GM12878 (cell line): ENCODE results near the gene TRABD2B. TPM values are rescaled to one million over a fixed set of nuclear protein-coding genes. Genes with fewer than 3 reads are reported as not detected.

Experiments
- ATAC-seq: fragments of 200-7000 bp; cut with Tn5 transposase; 3 replicates; pipeline ENCODE4 v1.9.1; 2020; ENCODE audit warnings: mild to moderate bottlenecking, moderate library complexity
- BruUV-seq: library from RNA; stranded (reverse); fragments of 400-500 nt; replicated peaks from 2 replicates; lab custom pipeline; 2021; lab: Mats Ljungman, UMichigan
- CTCF ChIA-PET: fragments of 300-600 bp; sonication (Branson Sonifier 250); formaldehyde crosslinking; extraction: SDS; loops from one replicate; lab custom pipeline; 2021; ENCODE audit warnings: inconsistent platforms; lab: Yijun Ruan, JAX
- POLR2A ChIA-PET: fragments of 350-600 bp; formaldehyde crosslinking; extraction: SDS; loops from one replicate; lab custom pipeline; 2021; ENCODE audit warnings: inconsistent platforms; lab: Charles Lee
- RAD21 ChIA-PET: fragments of 300-600 bp; sonication (Branson Sonifier 250); formaldehyde crosslinking; loops from one replicate; lab custom pipeline; 2023; ENCODE audit warnings: antibody characterized with exemption; ENCODE audit not compliant: unreplicated experiment; lab: Charles Lee
- SMC1A ChIA-PET: fragments of 300-600 bp; sonication (Branson Sonifier 250); formaldehyde crosslinking; loops from one replicate; lab custom pipeline; 2023; ENCODE audit not compliant: unreplicated experiment, uncharacterized antibody; lab: Charles Lee
- DNase-seq: peaks from one replicate; pipeline ENCODE4 v3.0.0-alpha.2; 2011; ENCODE audit warnings: low read depth, low spot score
- FAIRE-seq: peaks from 3 replicates; lab custom pipeline; 2011; peaks lifted over from hg19 to GRCh38; lab: Jason Lieb, UNC
- H2AFZ ChIP-seq: 2 replicates; pipeline ENCODE4 v1.6.0; 2011; ENCODE audit warnings: low read depth, low read length, control low read depth; ENCODE audit not compliant: control insufficient read depth
- H3K27ac ChIP-seq: 2 replicates; pipeline ENCODE4 v1.5.1; 2011; ENCODE audit warnings: control low read depth; ENCODE audit not compliant: control insufficient read depth, insufficient read depth
- H3K27me3 ChIP-seq, 2 experiments: replicated peaks in 1 of 2; 2 replicates each; pipeline versions ENCODE4 v1.6.0 to v1.6.1; 2011; ENCODE audit warnings: low read length in 1 of 2; ENCODE audit not compliant: control insufficient read depth in 2 of 2, insufficient read depth in 2 of 2
- H3K36me3 ChIP-seq, 2 experiments: 2 replicates each; pipeline ENCODE4 v1.5.1; 2011; ENCODE audit warnings: low read length in 1 of 2; ENCODE audit not compliant: control insufficient read depth in 2 of 2, insufficient read depth in 2 of 2
- H3K4me1 ChIP-seq: 2 replicates; pipeline ENCODE4 v1.6.1; 2011; ENCODE audit warnings: mild to moderate bottlenecking, low read length, moderate library complexity, mixed read lengths; ENCODE audit not compliant: control insufficient read depth, insufficient read depth
- H3K4me2 ChIP-seq: 2 replicates; pipeline ENCODE4 v1.6.0; 2011; ENCODE audit warnings: control low read depth; ENCODE audit not compliant: control insufficient read depth, insufficient read depth
- H3K4me3 ChIP-seq: fragments of 200-600 bp; sonication (generic); 2 replicates; pipeline ENCODE4 v1.5.1; 2016
- H3K79me2 ChIP-seq: 2 replicates; pipeline ENCODE4 v1.6.0; 2011; ENCODE audit warnings: low read length; ENCODE audit not compliant: control insufficient read depth, insufficient read depth
- H3K9ac ChIP-seq: 2 replicates; pipeline ENCODE4 v1.8.0; 2011; ENCODE audit warnings: low read length, control low read depth, mixed read lengths; ENCODE audit not compliant: control insufficient read depth, insufficient read depth
- H3K9me3 ChIP-seq: replicated peaks from 3 replicates; pipeline ENCODE4 v1.5.1; 2011; ENCODE audit warnings: mild to moderate bottlenecking, low read length; ENCODE audit not compliant: control insufficient read depth, insufficient read depth
- H4K20me1 ChIP-seq: 2 replicates; pipeline ENCODE4 v1.6.0; 2011; ENCODE audit not compliant: control insufficient read depth, insufficient read depth
- BHLHE40 ChIP-seq, 2 experiments: fragments of 450-650 bp in 1 of 2; IDR thresholded peaks; 2 replicates each; pipeline ENCODE4 v1.6.1; 2011 to 2017; ENCODE audit warnings: low read depth in 2 of 2, borderline replicate concordance in 1 of 2, improper control_type of control experiment in 1 of 2, low read length in 1 of 2, mild to moderate bottlenecking in 1 of 2
- BRCA1 ChIP-seq: IDR thresholded peaks from 2 replicates; pipeline ENCODE4 v1.6.1; 2011; ENCODE audit warnings: low read depth, low read length, improper control_type of control experiment
- CBFB ChIP-seq: IDR thresholded peaks from 2 replicates; pipeline ENCODE4 v1.6.1; 2016; ENCODE audit warnings: antibody characterized with exemption, low read depth
- CREB1 ChIP-seq: IDR thresholded peaks from 2 replicates; pipeline ENCODE4 v1.6.1; 2012; ENCODE audit warnings: low read depth, mild to moderate bottlenecking, inconsistent platforms
- ELK1 ChIP-seq: IDR thresholded peaks from 2 replicates; pipeline ENCODE4 v1.6.1; 2012; ENCODE audit warnings: low read depth, low read length, improper control_type of control experiment
- EP300 ChIP-seq, 2 experiments: fragments of 150-350 bp in 1 of 2; IDR thresholded peaks; 2 replicates each; pipeline ENCODE4 v1.6.1; 2011 to 2012; ENCODE audit warnings: low read depth in 2 of 2, low read length in 2 of 2, borderline replicate concordance in 1 of 2, improper control_type of control experiment in 1 of 2, inconsistent platforms in 1 of 2; ENCODE audit not compliant: control insufficient read depth in 1 of 2
- ESRRA ChIP-seq: IDR thresholded peaks from 2 replicates; pipeline ENCODE4 v1.6.1; 2012; ENCODE audit warnings: mild to moderate bottlenecking, low read length, improper control_type of control experiment
- FOXM1 ChIP-seq: IDR thresholded peaks from 2 replicates; pipeline ENCODE4 v1.6.1; 2012; ENCODE audit warnings: low read depth, mild to moderate bottlenecking, inconsistent platforms, low read length, moderate library complexity
- KLF5 ChIP-seq: fragments of 450-650 bp; IDR thresholded peaks from 2 replicates; pipeline ENCODE4 v1.6.1; 2014; ENCODE audit warnings: mild to moderate bottlenecking; ENCODE audit not compliant: partially characterized antibody
- MLLT1 ChIP-seq: fragments of 450-650 bp; IDR thresholded peaks from 2 replicates; pipeline ENCODE4 v1.6.1; 2016; ENCODE audit warnings: mild to moderate bottlenecking
- MYC ChIP-seq: IDR thresholded peaks from 2 replicates; pipeline ENCODE4 v1.6.1; 2011; ENCODE audit warnings: mild to moderate bottlenecking, low read length, moderate library complexity, inconsistent platforms; ENCODE audit not compliant: insufficient read depth, insufficient replicate concordance, insufficient read length, severe bottlenecking
- NR2C2 ChIP-seq: IDR thresholded peaks from 2 replicates; pipeline ENCODE4 v1.6.1; 2011; ENCODE audit warnings: borderline replicate concordance, low read depth; ENCODE audit not compliant: control insufficient read depth, insufficient read length
- PML ChIP-seq: IDR thresholded peaks from 2 replicates; pipeline ENCODE4 v1.6.1; 2012; ENCODE audit warnings: low read length, inconsistent platforms
- RUNX3 ChIP-seq: IDR thresholded peaks from 2 replicates; pipeline ENCODE4 v1.6.1; 2012; ENCODE audit warnings: low read length, inconsistent platforms
- ZNF207 ChIP-seq: fragments of 450-650 bp; IDR thresholded peaks from 2 replicates; pipeline ENCODE4 v1.6.1; 2014; ENCODE audit warnings: antibody characterized with exemption, mild to moderate bottlenecking, borderline replicate concordance
- ZSCAN29 ChIP-seq: fragments of 450-650 bp; IDR thresholded peaks from 2 replicates; pipeline ENCODE4 v1.6.1; 2017; ENCODE audit warnings: mild to moderate bottlenecking, moderate library complexity
- WGBS: methylation state at CpG from one replicate; pipeline ENCODE4 v1.1.6; 2016; ENCODE audit warnings: low lambda C conversion rate; ENCODE audit not compliant: insufficient replicate concordance, insufficient coverage; ENCODE audit errors: missing lambda C conversion rate; 5-methylcytosine and 5-hydroxymethylcytosine counted together
- in situ Hi-C: fragments of 300-500 bp; cut with MboI; formaldehyde crosslinking; loops from 9 replicates; pipeline ENCODE4 v1.14.3; 2018; ENCODE audit warnings: mixed read lengths
- intact Hi-C: fragments of 100-400 bp; cut with micrococcal nuclease; formaldehyde crosslinking; loops from one replicate; pipeline ENCODE4 v1.14.2; 2022; ENCODE audit not compliant: unreplicated experiment
- polyA plus RNA-seq, 11 experiments: library from polyadenylated mRNA; depleted of rRNA in 4 of 11; unstranded in 6 of 11; stranded (reverse) in 5 of 11; fragments of >200 nt; fragmentation: Nextera tagmentation in 4 of 11; fragmentation: Illumina TruSeq in 1 of 11; extraction: Ambion mirVana in 4 of 11; extraction: Trizol in 1 of 11; gene quantifications; 1 replicate in 1 of 11; 2 replicates in 10 of 11; pipeline versions ENCODE4 v1.2.1 to v1.2.3, GENCODE V29; 2011 to 2016; ENCODE audit warnings: inconsistent platforms in 2 of 11, missing spikeins in 2 of 11, low read depth in 1 of 11
- total RNA-seq, 4 experiments: library from RNA; depleted of rRNA in 3 of 4; stranded (reverse); fragments of >200 nt in 3 of 4; fragmentation: Illumina TruSeq in 1 of 4; extraction: Trizol in 1 of 4; gene quantifications; 2 replicates each; pipeline versions ENCODE4 v1.2.1 to v1.2.3, GENCODE V29; 2013 to 2021

Gene TRABD2B
- total and polyA plus RNA-seq, 10 of the 15 experiments (the other 5 are each of a cell fraction or from before 2014, with no cell fraction given): not detected

GRCh38 chr1:48013270-48013669 is 16.1 kb upstream of the TRABD2B start:
- ATAC-seq (no peak), FAIRE-seq (no peak), DNase-seq (no peak)
- Histone ChIP-seq H3K9me3 (no peaks in the 10 kb centered on the region), H4K20me1 (no peaks in the 10 kb centered on the region), H3K4me3 (no peak overlapping the region), H3K36me3 (no peaks in the 10 kb centered on the region), H3K27ac (no peak overlapping the region), H3K9ac (no peak overlapping the region), H3K27me3 (no peaks in the 10 kb centered on the region; a peak in 3 of 4 replicates), H3K79me2 (no peaks in the 10 kb centered on the region), H2AFZ (no peak overlapping the region), H3K4me1 (no peaks in the 10 kb centered on the region), H3K4me2 (no peak overlapping the region)
- CTCF ChIA-PET: no interaction called here
- RAD21 ChIA-PET: no interaction called here
- TF ChIP-seq ESRRA (no peak), KLF5 (no peak), MYC (no peak), BRCA1 (no peak), EP300 (IDR thresholded peaks at IDR 0.05; ENCODE audit: borderline replicate concordance in 1 of 2, control insufficient read depth in 1 of 2, low read depth in 2 of 2, low read length in 2 of 2) (no peak), BHLHE40 (IDR thresholded peaks at IDR 0.05; ENCODE audit: borderline replicate concordance in 1 of 2, low read depth in 2 of 2, low read length in 1 of 2) (no peak), ZNF207 (no peak)
- POLR2A ChIA-PET: no interaction called here
- in situ Hi-C loops: no loop called here
- no TSS peak for BruUV-seq
- SMC1A ChIA-PET: no interaction called here
- intact Hi-C loops: no loop called here

GRCh38 chr1:48007047-48007446 is 9.9 kb upstream of the TRABD2B start:
- H3K4me2 ChIP-seq: no peak overlapping the region
- H3K9ac ChIP-seq: no peak overlapping the region
- WGBS: 0% methylated on average over 2 of the region's 2 CpGs
- H3K36me3 ChIP-seq: no peaks in the 10 kb centered on the region
- ATAC-seq: no peak
- H3K27me3 ChIP-seq: no peaks in the 10 kb centered on the region; a peak in 1 of 4 replicates
- POLR2A ChIA-PET: no interaction called here
- intact Hi-C loops: no loop called here
- no peaks in the 10 kb centered on the region for H3K9me3 ChIP-seq
- no peaks in the 10 kb centered on the region for H3K79me2 ChIP-seq
- no peak overlapping the region for H3K4me3 ChIP-seq
- BruUV-seq: no TSS peak
- in situ Hi-C loops: no loop called here
- SMC1A ChIA-PET: no interaction called here
- no peak overlapping the region for H2AFZ ChIP-seq
- H4K20me1 ChIP-seq: no peaks in the 10 kb centered on the region
- FAIRE-seq: no peak
- RAD21 ChIA-PET: no interaction called here
- no peaks in the 10 kb centered on the region for H3K4me1 ChIP-seq
- CTCF ChIA-PET: interaction anchor here (4.3 kb wide), 1 partner anchor 9 kb away, joined by 26 read pairs; the partner anchor contains the start of gene TRABD2B
- no peak overlapping the region for H3K27ac ChIP-seq
- no peak for DNase-seq
- TF ChIP-seq PML (no peak), RUNX3 (no peak), ELK1 (no peak), CBFB (no peak), CREB1 (no peak), ZSCAN29 (no peak), NR2C2 (no peak), FOXM1 (no peak), MLLT1 (no peak)
